WTC11 (cell line): ENCODE results near the gene PDE8A.

Experiments
- CBFB ChIP-seq: sonication (generic); formaldehyde crosslinking; IDR thresholded peaks from 2 replicates; pipeline ENCODE4 v1.8.1; 2022; ENCODE audit warnings: mild to moderate bottlenecking, low read depth, missing genetic modification reagents
- CDX4 ChIP-seq: fragments of 250-450 bp; sonication (Bioruptor Pico); IDR thresholded peaks from 2 replicates; pipeline ENCODE4 v1.9.0; 2021; ENCODE audit warnings: moderate library complexity, mild to moderate bottlenecking, inconsistent platforms, borderline replicate concordance
- CTCF ChIP-seq: fragments of 200-600 bp; IDR thresholded peaks from 2 replicates; pipeline ENCODE4 v1.8.0; 2022; ENCODE audit warnings: antibody characterized with exemption
- ELF4 ChIP-seq: sonication (generic); formaldehyde crosslinking; IDR thresholded peaks from 2 replicates; pipeline ENCODE4 v1.8.1; 2022; ENCODE audit warnings: low read depth, mild to moderate bottlenecking, moderate library complexity, missing genetic modification reagents
- IRF1 ChIP-seq: sonication (generic); formaldehyde crosslinking; IDR thresholded peaks from 2 replicates; pipeline ENCODE4 v1.8.0; 2023; ENCODE audit warnings: missing genetic modification reagents
- IRF2 ChIP-seq: sonication (generic); formaldehyde crosslinking; IDR thresholded peaks from 2 replicates; pipeline ENCODE4 v1.8.0; 2022; ENCODE audit warnings: low read depth, missing genetic modification reagents, borderline replicate concordance
- TCF7 ChIP-seq: sonication (generic); formaldehyde crosslinking; IDR thresholded peaks from 2 replicates; pipeline ENCODE4 v1.8.0; 2022; ENCODE audit warnings: mild to moderate bottlenecking, low read depth, missing genetic modification reagents, moderate library complexity
- TEAD4 ChIP-seq: sonication (generic); formaldehyde crosslinking; IDR thresholded peaks from 2 replicates; pipeline ENCODE4 v1.8.0; 2022; ENCODE audit warnings: mild to moderate bottlenecking, missing genetic modification reagents
- ZBTB21 ChIP-seq: sonication (generic); formaldehyde crosslinking; IDR thresholded peaks from 2 replicates; pipeline ENCODE4 v1.8.1; 2023; ENCODE audit warnings: mild to moderate bottlenecking, missing genetic modification reagents, borderline replicate concordance
- ZNF121 ChIP-seq: sonication (generic); formaldehyde crosslinking; IDR thresholded peaks from 2 replicates; pipeline ENCODE4 v1.8.0; 2023; ENCODE audit warnings: missing genetic modification reagents

- TF ChIP-seq TEAD4 (CRISPR knock-in tag), result no peak
- no peak for TF ChIP-seq IRF1 (CRISPR knock-in tag)
- TF ChIP-seq CTCF, result no peak
- TF ChIP-seq ZBTB21 (CRISPR knock-in tag), result no peak
- no peak for TF ChIP-seq ZNF121
- TF ChIP-seq TCF7, result no peak
- TF ChIP-seq IRF2 (CRISPR knock-in tag), result no peak
- no peak for TF ChIP-seq CBFB
- TF ChIP-seq CDX4 (CRISPR knock-in tag), result no peak
- TF ChIP-seq ELF4, result no peak
Observed at GRCh38 chr15:85008474-85009260, 27.0 kb downstream of the PDE8A start.
